Activated CD8-positive, alpha-beta memory T cell treated with anti-CD3 and anti-CD28 coated beads for 48 hours (primary cell): ENCODE results near the gene C10orf90.
"Not testable (repeated sequence)": the region's sequence is repeated elsewhere in the genome, so short reads cannot be mapped to it uniquely, and the experiment has no call there.

Experiments used
- DNase-seq, 3 experiments: peaks; one replicate each; pipeline ENCODE4 v3.0.0-alpha.2; 2020; ENCODE audit warnings: low read depth in 2 of 3, low spot score in 2 of 3

Gene C10orf90

GRCh38 chr10:126550586-126550985, 119.9 kb downstream of the C10orf90 start:
- DNase-seq, result not testable (repeated sequence)

GRCh38 chr10:126549344-126549743, 121.1 kb downstream of the C10orf90 start:
- DNase-seq, result no peak

- no peak for DNase-seq
These were observed 125.9 kb downstream of the C10orf90 start for GRCh38 chr10:126544565-126544964.

- DNase-seq, result no peak
These were observed 131.9 kb downstream of the C10orf90 start for GRCh38 chr10:126538439-126539135.

GRCh38 chr10:126536656-126537055, 133.8 kb downstream of the C10orf90 start:
- no peak for DNase-seq

- no peak for DNase-seq
These were observed 134.3 kb downstream of the C10orf90 start for GRCh38 chr10:126536148-126536547.

- no peak for DNase-seq
These were observed 136.8 kb downstream of the C10orf90 start for GRCh38 chr10:126533644-126534043.

- DNase-seq, result no peak
These were observed 142.1 kb downstream of the C10orf90 start for GRCh38 chr10:126528315-126528835.

GRCh38 chr10:126527645-126528314, 142.7 kb downstream of the C10orf90 start:
- DNase-seq, result no peak

- DNase-seq, result no peak
These were observed 145.2 kb downstream of the C10orf90 start for GRCh38 chr10:126525326-126525725.

GRCh38 chr10:126524526-126524925, 146.0 kb downstream of the C10orf90 start:
- DNase-seq, result no peak

GRCh38 chr10:126523071-126523470, 147.4 kb downstream of the C10orf90 start:
- DNase-seq, result no peak

- DNase-seq, result no peak
These were observed 149.1 kb downstream of the C10orf90 start for GRCh38 chr10:126521399-126521798.

- DNase-seq, result no peak
These were observed 149.7 kb downstream of the C10orf90 start for GRCh38 chr10:126520751-126521317.

GRCh38 chr10:126519992-126520391, 150.5 kb downstream of the C10orf90 start:
- DNase-seq, result no peak

GRCh38 chr10:126519185-126519584, 151.3 kb downstream of the C10orf90 start:
- DNase-seq, result no peak

GRCh38 chr10:126518218-126519080, 152.0 kb downstream of the C10orf90 start:
- DNase-seq, result no peak

GRCh38 chr10:126516515-126516914, 154.0 kb downstream of the C10orf90 start:
- DNase-seq, result no peak

GRCh38 chr10:126511917-126512479, 158.5 kb downstream of the C10orf90 start:
- no peak for DNase-seq

- no peak for DNase-seq
These were observed 161.3 kb downstream of the C10orf90 start for GRCh38 chr10:126509182-126509581.

GRCh38 chr10:126508535-126509040, 161.9 kb downstream of the C10orf90 start:
- DNase-seq, result no peak
